Mononuclear cell (primary cell): ENCODE measurements around the gene LRP2BP. TPM values are rescaled to one million over a fixed set of nuclear protein-coding genes. Genes with fewer than 3 reads are reported as not detected.

ENCODE experiments used
- H3K27me3 ChIP-seq: 2 replicates; pipeline ENCODE4 v1.6.0; 2011; ENCODE audit warnings: low read length, control low read depth; ENCODE audit not compliant: insufficient read depth
- H3K4me1 ChIP-seq: 2 replicates; pipeline ENCODE4 v1.5.1; 2011; ENCODE audit warnings: mild to moderate bottlenecking, low read length, control low read depth; ENCODE audit not compliant: insufficient read depth
- H3K4me3 ChIP-seq: 2 replicates; pipeline ENCODE4 v1.5.1; 2011; ENCODE audit warnings: mild to moderate bottlenecking, low read length, moderate library complexity
- H3K9me3 ChIP-seq: 2 replicates; pipeline ENCODE4 v1.5.1; 2011; ENCODE audit warnings: low read depth, mild to moderate bottlenecking, control low read depth, low read length
- total RNA-seq: library from RNA; depleted of rRNA; stranded (reverse); fragments of >200 nt; gene quantifications from one replicate; pipeline ENCODE4 v1.2.3, GENCODE V29; 2012

LRP2BP gene
- 4.5 TPM for total RNA-seq

DNA sequence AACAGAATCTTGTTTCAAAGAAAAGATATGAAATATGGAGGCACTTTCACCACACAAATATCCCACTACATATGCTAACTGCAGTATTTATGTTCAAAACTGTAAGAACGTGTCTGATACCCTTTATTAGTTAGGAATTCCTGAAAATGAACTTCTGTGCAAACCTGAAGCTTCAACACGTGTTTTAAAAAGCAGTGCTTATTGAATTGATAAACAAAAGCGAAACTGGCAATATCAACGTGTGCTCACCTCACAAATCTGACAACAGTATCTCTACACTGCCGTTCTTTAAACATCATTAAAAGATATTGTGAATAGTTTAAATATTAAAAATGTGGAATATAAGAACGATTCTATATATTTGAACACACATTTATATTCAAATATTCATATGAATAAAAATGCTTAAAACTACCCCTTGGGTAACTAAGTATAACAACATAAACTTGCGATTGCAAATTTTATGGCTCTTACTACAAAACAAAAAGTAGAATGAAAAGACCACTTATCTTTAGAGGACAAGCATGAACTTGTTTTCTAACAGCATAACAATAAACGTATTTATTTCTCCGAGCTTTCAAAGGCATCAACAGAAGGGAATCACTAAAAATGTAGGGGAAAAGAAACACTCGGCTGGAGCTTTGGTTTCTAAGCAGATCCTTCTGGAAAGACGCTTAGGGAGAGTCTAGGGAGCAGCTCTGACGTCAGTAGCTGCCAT, at the start of gene LRP2BP:
TSS of gene LRP2BP (minus strand) at position 687 of the 718 bp plus-strand sequence. CDS start 17,738 bp downstream, outside the sequence.
- no peaks in the 10 kb centered on the region for H3K27me3 ChIP-seq
- H3K9me3 ChIP-seq = no peaks in the 10 kb centered on the region
- H3K4me3 ChIP-seq = peak within 1 kb of the TSS; percentile 75
- peaks cover 14% of the 10 kb centered on the region for H3K4me1 ChIP-seq

DNA sequence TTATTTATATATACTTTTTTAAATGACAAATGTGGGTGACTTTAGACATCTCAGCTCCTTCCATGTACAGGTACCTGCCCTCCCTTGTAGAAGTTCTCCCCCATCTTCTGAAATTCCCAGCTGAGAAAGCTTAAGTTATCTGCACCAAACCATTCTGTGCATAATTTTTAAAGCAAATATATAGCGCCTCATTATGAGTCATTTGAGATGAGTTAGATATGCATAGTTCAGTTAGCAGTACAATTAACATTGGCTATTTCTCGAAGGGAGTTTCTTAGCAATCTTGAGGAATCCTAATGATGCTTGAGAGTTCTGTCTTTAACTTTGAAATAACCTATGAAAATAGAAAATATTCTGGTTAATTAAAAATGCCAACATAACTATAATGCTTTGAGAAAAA, 49.5 kb upstream of the LRP2BP start:
- Histone ChIP-seq H3K27me3 (peaks cover 20% of the 10 kb centered on the region), H3K4me3 (no peak overlapping the region), H3K9me3 (no peaks in the 10 kb centered on the region), H3K4me1 (no peaks in the 10 kb centered on the region)

DNA sequence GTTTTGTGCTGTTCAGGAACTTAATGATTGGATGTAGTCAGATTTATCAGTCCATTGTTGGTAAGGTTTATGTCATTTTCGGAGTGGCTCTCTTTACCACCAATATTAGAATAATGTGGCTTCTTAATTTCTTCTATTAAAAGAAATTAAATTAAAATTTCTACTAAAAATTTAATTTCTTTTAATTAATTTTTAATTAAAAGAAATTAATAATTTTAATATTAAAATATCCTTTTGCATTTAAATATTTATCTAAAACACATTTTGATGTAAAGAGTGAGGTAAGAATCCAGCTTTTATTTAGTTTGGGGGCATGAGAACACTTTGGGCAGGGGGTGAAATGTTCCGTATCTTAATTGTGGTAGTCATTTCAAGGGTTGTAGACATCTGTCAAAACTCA, 45.8 kb upstream of the LRP2BP start:
- no peaks in the 10 kb centered on the region for H3K9me3 ChIP-seq
- H3K4me3 ChIP-seq = no peak overlapping the region
- no peaks in the 10 kb centered on the region for H3K4me1 ChIP-seq
- peaks cover 28% of the 10 kb centered on the region for H3K27me3 ChIP-seq

DNA sequence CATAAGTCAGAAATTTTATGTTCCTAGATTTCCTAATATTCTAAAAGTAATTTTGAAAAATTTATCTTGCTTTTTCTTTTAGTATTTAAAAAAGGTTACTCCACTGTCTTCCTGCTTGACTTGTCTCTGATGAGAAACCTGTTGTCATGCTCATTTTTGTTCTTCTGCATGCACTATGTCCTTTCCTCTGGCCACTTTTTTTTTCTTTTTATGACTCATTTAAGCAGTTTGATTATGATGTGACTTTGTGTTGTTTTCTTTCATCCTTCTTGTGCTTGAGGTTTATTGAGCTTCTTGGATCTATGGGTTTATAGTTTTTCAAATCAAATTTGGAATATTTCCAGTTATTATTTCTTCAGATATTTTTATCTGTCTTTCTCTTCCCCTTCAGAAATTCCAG, 42.1 kb upstream of the LRP2BP start:
- H3K9me3 ChIP-seq = no peaks in the 10 kb centered on the region
- H3K27me3 ChIP-seq = peaks cover 28% of the 10 kb centered on the region
- H3K4me3 ChIP-seq = no peak overlapping the region
- H3K4me1 ChIP-seq = no peaks in the 10 kb centered on the region

DNA sequence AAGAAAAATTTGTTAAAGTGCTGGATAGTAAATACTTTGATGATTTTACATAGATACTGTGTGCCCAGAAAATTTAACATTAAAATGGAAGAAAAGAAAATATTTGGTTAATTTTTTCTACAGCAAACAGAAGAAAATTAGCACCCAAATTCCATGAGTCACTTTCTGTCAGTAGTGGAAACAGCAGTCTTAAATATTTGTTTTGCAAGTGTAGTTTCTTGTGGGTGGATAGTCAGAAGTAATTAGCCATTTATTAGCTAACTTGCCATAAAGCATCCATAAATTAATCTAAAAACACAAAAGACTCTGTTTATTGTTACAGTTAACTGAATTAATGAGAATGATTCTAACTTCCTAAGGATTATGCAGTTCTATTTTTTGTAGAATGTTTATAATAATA, 39.7 kb upstream of the LRP2BP start:
- H3K4me3 ChIP-seq = no peak overlapping the region
- peaks cover 26% of the 10 kb centered on the region for H3K27me3 ChIP-seq
- H3K9me3 ChIP-seq = no peaks in the 10 kb centered on the region
- H3K4me1 ChIP-seq = no peaks in the 10 kb centered on the region

DNA sequence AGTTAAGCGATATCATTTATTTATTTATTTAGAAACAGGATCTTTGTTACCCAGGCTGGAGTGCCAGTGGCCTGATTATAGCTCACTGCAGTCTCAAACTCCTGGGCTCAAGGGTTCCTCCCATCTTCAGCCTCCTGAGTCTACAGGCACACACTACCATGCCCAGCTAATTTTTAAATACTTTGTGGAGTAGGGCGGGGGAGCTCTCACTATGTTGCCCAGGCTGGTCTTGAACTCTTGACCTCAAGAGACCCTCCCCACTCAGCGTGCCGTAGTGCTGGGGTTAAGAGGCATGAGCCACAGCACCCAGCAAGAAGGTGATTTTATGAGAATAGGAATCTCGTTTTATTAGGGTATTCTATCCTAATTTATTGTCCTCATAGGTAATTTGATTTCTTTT, 33.9 kb upstream of the LRP2BP start:
- no peaks in the 10 kb centered on the region for H3K9me3 ChIP-seq
- H3K4me1 ChIP-seq = peaks cover 12% of the 10 kb centered on the region
- no peak overlapping the region for H3K4me3 ChIP-seq
- peaks cover 6% of the 10 kb centered on the region for H3K27me3 ChIP-seq

DNA sequence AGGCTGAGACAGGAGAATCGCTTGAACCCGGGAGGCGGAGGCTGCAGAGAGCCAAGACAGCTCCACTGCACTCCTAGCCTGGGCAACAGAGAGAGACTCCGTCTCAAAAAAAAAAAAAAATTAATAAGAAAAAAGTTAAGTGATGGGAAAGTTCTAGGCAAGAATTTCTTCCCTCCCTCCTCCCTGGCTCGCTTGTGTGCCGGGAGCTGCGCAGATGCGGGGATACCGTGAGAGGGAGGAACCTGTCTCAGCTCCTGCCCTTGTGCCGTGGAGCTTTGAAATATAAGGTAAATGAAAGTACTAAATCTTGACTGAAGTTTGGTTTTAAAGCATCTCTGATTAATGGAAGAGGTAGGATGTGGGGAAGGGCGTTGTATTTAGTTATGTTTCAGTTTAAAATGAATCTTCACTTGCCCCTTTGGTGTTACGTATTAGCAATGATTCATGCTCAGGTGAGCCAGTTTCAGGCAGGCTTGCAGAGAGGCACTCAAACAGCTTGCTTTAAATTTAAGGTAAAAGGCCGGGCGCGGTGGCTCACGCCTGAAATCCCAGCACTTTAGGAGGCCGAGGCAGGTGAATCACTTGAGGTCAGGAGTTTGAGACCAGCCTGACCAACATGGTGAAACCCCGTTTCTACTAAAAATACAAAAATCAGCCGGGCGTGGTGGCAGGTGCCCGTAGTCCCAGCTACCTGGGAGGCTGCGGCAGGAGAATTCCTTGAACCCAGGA, 31.4 kb upstream of the LRP2BP start:
- H3K9me3 ChIP-seq = no peaks in the 10 kb centered on the region
- H3K4me3 ChIP-seq = no peak overlapping the region
- H3K4me1 ChIP-seq = peaks cover 15% of the 10 kb centered on the region
- H3K27me3 ChIP-seq = peaks cover 6% of the 10 kb centered on the region

DNA sequence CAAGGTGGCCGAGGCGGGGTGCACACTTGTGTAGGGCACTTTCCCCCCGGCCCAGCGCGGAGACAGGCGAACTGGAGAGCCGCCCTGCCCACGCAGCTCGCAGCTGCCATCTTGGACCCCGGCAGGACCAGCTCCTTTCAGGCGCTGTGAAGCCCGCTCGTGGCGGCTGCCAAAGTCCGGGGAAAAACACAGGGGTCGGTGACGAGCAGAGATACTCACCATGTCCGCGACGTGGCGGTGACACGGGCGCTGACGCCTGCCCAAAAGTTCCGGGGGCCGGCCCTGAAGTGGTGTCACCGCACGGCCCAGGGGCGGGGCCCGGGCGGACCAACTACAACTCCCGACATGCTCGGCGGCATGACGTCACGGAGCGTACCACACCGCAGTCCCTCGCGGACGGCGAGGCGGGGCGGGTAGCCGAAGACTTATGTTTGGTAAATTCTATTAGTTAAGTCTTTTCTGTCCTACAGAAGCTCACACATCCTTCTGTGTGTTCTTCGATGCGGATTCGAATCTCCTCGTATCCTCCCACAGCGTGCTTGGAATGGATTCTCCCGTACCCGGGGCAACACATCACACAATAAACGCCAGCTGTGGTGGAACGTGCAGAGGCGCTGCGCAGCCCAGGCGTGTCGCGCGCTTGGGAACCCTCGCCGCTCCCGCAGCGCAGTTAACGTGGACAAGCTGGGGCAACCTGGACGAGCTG, 30.1 kb upstream of the LRP2BP start, which contains the start of gene UFSP2:
TSS of gene UFSP2 (minus strand) at position 318 of the 706 bp plus-strand sequence. CDS start at position 222, 96 bp downstream.
- H3K9me3 ChIP-seq = no peaks in the 10 kb centered on the region

DNA sequence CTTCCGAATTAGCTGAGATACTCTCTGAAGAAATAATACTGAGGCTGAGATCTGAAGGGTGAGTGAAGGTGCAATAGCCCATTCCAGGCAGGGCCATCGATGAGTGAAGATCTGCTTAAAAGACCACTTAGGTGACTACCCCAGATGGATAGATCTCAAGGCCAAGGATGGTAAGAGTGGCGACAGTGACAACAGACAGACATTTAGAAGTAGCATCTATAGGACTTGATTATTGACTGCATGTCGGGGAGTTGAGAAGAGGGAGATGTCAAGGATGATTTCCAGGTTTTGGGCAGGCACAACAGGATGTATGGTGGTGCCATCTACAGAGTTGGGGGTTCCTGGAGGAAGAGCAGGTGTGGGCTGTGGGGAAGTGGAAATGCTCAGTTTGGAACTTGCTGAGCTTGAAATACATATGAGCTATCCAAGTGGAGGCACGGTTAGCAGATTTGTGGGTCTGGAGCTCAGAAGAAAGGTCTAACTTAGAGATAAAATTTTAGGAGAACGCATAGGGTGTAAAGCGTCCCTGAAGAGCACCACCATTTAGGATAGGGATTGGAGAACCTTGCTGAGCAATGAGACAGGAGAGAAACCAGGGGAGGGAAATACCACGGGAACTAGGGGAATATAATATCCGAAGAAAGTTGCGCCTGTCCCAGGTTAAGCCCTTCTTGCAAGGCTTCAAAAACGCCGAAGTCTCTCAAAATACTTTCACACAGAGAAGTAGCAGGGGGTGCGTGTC, 29.4 kb upstream of the LRP2BP start:
- peak overlapping the region; percentile 91 for H3K4me3 ChIP-seq
- H3K27me3 ChIP-seq = no peaks in the 10 kb centered on the region
- H3K4me1 ChIP-seq = peaks cover 15% of the 10 kb centered on the region

More for the DNA sequence above, 30.1 kb upstream of the LRP2BP start, which contains the start of gene UFSP2:
- no peaks in the 10 kb centered on the region for H3K27me3 ChIP-seq
- H3K4me3 ChIP-seq = peak within 1 kb of the TSS; percentile 91
- H3K4me1 ChIP-seq = peaks cover 15% of the 10 kb centered on the region

DNA sequence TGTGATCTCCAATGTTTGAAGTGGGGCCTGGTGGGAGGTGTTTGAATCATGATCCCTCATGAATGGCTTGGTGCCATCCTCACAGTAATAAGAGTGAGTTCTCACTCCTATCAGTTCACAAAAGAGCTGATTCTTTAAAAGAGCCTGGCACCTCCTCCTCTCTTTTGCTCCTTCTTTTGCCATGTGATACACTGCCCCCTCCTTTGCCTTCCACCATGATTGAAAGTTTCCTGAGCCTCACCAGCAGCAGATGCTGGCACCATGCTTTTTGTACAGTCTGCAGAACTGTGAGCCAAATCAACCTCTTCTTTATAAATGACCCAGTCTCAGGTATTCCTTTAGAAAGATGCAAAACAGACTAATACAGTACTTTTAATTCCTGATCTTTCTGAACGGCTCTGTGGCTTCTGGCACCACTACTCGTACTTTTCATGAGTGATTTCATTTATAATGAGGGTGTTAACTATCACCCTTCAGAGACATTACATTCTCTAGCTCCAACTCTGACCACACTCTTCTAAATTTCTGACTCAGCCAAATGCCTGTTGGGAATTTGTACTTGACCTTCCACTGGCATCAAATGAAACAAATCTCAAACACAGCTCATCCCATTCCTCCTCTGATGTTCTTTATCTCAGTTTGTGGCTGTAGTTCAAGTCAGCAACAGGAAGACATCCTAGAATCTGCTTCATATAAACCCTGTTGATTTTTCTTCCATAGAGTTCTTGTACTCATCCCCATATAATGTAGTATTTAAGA, 25.8 kb upstream of the LRP2BP start:
- Histone ChIP-seq H3K4me3 (no peak overlapping the region), H3K9me3 (no peaks in the 10 kb centered on the region), H3K27me3 (no peaks in the 10 kb centered on the region)

More for the DNA sequence above, 29.4 kb upstream of the LRP2BP start:
- no peaks in the 10 kb centered on the region for H3K9me3 ChIP-seq

DNA sequence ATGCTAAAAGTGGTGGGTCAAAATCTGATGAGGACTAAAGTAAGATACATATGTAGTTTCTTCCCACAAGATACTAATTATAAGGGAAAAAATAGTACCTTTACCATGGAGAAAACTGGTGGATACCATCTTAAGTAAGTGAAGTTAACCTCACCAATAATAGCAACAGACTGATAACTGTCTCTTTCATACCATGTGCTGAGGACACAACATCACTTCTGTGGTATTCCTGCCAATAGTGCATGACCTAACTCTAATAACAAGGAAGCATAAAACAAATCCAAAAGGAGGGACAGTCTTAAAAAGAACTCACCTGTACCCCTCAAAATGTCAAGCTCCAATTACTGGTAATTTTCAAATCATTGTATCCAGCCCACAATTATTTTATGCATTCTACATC, 21.2 kb upstream of the LRP2BP start:
- H3K9me3 ChIP-seq = no peaks in the 10 kb centered on the region
- no peaks in the 10 kb centered on the region for H3K4me1 ChIP-seq
- no peaks in the 10 kb centered on the region for H3K27me3 ChIP-seq
- no peak overlapping the region for H3K4me3 ChIP-seq

More for the DNA sequence above, 25.8 kb upstream of the LRP2BP start:
- peaks cover 15% of the 10 kb centered on the region for H3K4me1 ChIP-seq

DNA sequence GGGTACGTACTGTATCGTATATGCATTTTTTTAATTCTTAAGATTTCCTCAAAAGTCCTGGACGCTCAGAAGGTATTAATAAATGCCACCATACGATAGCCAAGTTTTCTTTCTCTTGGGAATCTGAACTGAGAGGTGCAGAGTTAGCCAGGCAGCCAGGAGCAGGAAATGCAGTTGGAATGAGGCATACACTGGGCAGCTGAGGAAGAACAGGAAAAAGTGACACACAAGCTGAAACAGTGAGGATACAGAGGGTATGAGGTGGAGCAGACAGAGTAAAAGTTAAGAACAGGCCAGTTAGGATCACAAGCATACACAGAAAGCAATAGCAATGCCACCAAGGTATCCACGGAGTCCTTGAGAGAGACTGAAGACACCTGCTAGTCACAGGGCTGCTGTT, 16.7 kb upstream of the LRP2BP start:
- H3K4me1 ChIP-seq = no peaks in the 10 kb centered on the region
- H3K4me3 ChIP-seq = no peak overlapping the region
- no peaks in the 10 kb centered on the region for H3K27me3 ChIP-seq
- H3K9me3 ChIP-seq = no peaks in the 10 kb centered on the region

DNA sequence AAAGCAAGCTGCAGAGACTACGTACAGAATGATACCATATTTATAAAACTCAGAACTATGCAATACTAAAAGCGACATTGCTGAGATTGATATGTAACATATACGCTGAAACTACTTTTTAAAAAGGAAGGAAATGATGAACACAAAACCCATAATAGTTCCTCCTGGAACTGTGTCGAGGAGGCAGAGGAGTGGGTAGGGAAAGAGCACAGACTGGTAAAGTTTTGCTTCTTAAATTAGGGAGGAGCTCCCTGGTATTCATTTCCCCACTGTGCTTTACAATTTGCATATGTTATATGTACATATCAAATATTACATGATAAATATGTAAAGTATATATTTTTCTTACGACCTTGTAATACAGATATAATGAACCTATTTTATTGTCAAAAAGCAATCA, 16.1 kb upstream of the LRP2BP start:
- H3K4me3 ChIP-seq = no peak overlapping the region

DNA sequence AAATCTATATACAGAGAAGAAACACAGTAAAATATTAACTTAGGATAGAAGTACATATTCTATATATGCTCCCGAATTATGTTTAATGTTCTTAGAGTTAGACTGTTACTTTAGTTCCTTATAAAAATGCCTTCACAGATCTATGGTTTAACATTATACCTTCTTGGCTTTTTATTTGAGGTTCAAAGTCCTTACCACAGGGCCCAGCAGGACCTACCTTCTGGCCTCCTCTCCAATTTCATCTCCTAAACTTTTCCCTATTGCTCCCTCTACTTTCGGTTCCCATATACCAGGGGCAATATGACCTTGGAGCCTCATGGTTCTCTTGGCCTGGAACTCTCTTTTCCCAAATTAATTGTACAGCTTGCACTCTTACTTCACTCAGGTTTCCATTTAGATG, 12.7 kb upstream of the LRP2BP start:
- Histone ChIP-seq H3K4me1 (no peaks in the 10 kb centered on the region), H3K4me3 (no peak overlapping the region), H3K9me3 (no peaks in the 10 kb centered on the region), H3K27me3 (no peaks in the 10 kb centered on the region)

More for the DNA sequence above, 16.1 kb upstream of the LRP2BP start:
- Histone ChIP-seq H3K9me3 (no peaks in the 10 kb centered on the region), H3K27me3 (no peaks in the 10 kb centered on the region), H3K4me1 (no peaks in the 10 kb centered on the region)
